Stimulated activated CD4-positive, alpha-beta T cell treated with anti-CD3 and anti-CD28 coated beads, TNF-alpha, amount 100 ng/mL, for 1 hour (primary cell): ENCODE results near the gene PLCB2.

Source experiments
- DNase-seq, 3 donors: peaks; one replicate each; pipeline ENCODE4 v3.0.0-alpha.2; 2020; ENCODE audit warnings: low read depth in 3 of 3, low spot score in 1 of 3

Gene PLCB2, protein sequence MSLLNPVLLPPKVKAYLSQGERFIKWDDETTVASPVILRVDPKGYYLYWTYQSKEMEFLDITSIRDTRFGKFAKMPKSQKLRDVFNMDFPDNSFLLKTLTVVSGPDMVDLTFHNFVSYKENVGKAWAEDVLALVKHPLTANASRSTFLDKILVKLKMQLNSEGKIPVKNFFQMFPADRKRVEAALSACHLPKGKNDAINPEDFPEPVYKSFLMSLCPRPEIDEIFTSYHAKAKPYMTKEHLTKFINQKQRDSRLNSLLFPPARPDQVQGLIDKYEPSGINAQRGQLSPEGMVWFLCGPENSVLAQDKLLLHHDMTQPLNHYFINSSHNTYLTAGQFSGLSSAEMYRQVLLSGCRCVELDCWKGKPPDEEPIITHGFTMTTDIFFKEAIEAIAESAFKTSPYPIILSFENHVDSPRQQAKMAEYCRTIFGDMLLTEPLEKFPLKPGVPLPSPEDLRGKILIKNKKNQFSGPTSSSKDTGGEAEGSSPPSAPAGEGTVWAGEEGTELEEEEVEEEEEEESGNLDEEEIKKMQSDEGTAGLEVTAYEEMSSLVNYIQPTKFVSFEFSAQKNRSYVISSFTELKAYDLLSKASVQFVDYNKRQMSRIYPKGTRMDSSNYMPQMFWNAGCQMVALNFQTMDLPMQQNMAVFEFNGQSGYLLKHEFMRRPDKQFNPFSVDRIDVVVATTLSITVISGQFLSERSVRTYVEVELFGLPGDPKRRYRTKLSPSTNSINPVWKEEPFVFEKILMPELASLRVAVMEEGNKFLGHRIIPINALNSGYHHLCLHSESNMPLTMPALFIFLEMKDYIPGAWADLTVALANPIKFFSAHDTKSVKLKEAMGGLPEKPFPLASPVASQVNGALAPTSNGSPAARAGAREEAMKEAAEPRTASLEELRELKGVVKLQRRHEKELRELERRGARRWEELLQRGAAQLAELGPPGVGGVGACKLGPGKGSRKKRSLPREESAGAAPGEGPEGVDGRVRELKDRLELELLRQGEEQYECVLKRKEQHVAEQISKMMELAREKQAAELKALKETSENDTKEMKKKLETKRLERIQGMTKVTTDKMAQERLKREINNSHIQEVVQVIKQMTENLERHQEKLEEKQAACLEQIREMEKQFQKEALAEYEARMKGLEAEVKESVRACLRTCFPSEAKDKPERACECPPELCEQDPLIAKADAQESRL

DNA sequence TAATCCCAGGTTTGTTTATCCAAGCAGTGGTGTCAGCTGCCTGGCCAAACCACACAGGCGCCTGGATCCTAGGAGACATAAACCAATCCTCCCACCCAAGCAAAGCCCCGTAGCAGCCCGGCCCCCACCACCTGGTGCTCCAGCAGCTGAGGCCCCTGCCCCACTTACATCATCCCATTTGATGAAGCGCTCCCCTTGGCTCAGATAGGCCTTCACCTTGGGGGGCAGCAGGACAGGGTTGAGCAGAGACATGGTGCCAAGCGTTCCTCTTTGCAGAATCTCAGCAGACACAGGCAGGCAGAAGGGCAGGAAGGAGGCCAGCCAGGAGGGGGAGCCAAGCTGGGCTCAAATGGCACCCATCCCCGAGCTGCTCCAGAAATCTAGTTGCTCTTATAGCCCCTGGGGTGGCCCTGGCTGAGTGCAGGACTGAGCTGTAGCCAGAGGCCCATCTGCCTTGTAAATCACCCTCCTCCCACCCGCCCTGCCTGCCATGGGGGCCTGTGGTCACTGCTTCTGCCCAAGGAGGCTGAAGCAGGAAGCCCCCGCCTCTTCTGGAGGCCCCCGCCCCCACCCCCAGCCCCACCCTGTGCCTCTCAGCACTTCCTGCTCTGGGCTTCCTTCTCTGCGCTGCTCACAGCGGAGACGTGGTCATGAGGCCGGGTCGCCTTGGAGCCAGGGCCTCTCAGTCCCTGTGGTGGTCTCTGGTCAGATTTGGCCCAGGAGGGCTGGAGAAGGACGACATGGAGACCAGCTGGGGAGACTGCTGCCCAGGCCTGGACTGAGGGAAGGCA, at the start of gene PLCB2:
Gene PLCB2 (minus strand): TSS at position 515 of the 791 bp plus-strand sequence. CDS start 263 bp downstream, at position 252.
- DNase-seq: peak in 2 of 3 donors; percentile 40 to 44

DNA sequence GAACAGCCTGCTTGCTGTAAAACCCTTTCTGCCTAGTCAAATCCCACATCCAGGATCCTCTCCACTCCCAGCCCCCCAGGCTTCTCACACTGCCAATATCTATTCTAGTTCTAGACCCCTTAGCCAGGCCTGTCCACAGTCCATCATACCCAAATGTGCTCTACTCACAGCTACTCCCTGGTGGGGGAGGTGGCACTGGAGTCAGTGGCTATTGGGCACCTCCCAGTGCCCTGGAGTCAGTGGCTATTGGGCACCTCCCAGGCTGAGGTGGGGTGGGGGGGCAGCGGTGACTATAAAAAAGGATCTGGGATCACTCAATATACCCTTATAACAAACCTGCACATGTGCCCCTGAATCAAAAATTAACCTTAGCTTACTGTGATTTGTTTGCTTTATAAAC, 49.5 kb upstream of the PLCB2 start:
- DNase-seq: no peak

DNA sequence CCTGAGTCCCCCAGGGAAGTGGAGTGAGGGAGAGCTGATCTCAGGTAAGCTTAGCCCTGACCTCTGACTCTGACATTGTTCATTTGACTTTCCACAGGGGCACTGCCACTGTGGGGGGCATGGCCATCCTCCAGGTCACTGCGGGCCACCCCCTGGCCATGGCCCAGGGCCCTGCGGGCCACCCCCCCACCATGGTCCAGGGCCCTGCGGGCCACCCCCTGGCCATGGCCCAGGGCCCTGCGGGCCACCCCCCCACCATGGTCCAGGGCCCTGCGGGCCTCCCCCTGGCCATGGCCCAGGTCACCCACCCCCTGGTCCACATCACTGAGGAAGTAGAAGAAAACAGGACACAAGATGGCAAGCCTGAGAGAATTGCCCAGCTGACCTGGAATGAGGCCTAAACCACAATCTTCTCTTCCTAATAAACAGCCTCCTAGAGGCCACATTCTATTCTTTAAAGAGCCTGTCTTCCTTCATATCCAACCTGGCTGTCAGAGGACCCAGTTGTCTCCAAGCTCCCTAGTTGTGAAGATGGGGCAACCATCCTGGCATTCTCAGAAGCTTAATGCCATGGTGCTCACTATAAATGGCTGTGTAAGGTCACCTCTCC, 48.3 kb upstream of the PLCB2 start:
- DNase-seq: no peak

DNA sequence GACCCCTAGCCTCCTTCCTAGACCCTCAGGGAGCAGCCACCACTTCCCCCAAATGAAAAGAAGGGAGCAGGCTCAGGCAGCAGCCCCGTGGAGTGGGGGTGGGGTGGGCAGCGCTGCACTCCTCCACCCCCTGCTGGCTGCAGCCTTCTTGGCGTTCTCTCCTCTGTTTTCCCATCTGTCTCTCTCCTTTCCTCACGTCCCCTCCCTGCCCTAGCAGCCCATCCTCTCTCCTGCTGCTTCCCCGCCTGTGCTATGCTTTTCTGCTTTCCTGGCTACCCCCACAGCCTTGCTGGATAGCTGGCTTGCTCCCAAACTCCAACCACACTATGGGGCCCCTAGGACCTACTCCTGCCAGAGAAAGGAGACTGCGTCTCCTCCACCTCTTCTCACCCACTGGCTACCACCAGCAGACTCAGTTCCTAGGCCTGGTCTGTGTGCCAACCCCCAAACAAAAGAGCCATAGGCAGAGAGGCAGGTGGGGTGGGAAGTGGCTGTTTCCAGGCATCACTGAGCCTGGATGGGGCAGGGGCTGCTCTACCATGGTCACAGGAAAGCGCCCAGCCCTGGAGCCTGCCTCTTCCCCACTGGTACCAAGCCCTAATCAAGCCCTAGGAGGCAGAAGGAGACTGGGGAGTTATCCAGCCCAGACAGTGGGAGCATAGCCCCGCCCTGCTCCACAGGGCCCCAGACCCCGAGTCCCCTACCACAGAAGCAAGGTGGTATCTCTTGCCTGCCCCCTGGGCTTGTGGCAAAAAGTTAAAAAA, 46.9 kb upstream of the PLCB2 start:
- no peak for DNase-seq

DNA sequence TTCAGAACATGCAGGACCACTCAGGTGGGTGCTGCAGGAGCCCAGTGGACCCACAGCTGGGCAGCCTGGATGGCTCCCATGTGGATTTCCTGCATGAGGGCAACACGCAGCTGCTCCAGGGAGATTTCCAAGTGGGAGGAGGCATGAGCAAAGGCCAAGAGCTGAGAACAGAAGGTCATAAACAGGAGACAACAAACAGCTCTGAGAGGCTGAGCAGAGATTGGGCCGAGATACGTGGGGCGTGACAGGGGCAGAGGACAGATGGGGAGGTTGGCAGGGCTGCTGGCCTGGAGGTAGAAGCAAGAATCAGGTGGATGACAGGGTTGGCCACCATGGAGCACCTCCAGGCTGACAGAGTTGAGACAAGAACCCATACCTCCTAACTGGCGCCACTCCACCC, 46.0 kb upstream of the PLCB2 start:
- no peak for DNase-seq

DNA sequence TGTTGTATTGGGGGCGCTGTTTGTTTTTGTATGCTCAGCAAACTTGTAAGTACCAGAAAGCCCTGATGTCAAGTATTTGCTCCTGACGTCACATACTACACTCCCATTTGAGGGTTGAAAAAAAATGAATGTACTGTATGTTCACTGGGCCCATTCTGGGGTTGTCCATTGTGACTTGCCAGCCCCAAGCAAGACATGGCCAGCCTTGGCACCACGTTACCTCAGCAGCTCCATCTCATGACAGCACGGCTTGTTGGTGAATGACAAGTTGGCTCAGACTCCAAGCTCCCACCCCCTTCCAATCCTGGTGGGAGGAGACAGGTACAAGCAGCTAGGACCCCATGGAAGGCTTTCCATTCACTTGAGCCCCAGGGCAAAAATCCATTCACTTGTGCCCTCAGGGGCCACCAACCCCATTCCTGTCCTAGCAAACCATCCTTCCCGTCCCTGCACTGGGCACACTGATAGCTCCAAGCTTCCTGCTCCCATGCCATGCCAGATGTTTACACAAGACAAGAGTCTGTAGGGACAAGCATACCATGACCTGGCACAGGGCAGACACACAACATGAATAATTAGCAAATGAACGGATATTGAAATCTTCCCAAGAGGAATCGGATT, 44.7 kb upstream of the PLCB2 start:
- DNase-seq: no peak

DNA sequence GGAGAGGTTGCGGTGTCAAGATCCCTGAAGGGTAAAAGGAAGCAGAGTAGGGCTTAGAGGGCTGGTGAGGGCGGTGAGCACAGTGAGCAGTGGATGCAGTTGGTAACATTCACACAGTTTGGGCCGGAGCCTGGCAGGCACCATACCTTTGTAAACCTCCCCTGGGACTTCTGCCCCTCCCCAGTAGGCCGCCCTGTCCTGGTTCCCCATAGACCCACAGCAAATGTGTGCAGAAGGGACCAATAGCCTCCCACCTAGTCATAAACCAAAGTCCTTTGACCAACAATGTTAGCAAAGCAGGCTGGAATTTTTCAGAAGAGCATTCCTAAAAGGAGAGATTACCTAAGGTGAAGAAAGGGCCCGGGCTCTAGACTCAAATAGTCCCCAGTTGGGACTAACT, 41.4 kb upstream of the PLCB2 start:
- DNase-seq: no peak

DNA sequence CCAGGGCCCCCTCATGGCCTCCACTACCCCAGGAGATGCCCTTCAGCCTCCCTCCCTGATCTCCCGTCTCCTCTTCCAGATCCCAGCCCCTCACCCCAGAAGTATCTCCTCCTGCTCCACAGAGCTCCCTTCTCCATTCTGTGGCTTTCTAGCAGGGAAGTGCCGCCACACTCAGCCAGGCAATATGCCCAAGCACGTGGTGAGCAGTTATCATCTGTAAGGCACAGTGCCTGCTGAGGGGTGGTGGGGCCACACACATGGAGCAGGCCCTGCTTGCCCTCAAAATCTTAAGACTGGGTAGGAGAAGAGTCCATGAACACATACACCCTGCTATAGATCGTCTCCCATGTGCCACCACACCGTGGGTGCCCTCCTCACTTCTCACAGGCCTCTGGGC, 40.7 kb upstream of the PLCB2 start:
- DNase-seq: no peak

DNA sequence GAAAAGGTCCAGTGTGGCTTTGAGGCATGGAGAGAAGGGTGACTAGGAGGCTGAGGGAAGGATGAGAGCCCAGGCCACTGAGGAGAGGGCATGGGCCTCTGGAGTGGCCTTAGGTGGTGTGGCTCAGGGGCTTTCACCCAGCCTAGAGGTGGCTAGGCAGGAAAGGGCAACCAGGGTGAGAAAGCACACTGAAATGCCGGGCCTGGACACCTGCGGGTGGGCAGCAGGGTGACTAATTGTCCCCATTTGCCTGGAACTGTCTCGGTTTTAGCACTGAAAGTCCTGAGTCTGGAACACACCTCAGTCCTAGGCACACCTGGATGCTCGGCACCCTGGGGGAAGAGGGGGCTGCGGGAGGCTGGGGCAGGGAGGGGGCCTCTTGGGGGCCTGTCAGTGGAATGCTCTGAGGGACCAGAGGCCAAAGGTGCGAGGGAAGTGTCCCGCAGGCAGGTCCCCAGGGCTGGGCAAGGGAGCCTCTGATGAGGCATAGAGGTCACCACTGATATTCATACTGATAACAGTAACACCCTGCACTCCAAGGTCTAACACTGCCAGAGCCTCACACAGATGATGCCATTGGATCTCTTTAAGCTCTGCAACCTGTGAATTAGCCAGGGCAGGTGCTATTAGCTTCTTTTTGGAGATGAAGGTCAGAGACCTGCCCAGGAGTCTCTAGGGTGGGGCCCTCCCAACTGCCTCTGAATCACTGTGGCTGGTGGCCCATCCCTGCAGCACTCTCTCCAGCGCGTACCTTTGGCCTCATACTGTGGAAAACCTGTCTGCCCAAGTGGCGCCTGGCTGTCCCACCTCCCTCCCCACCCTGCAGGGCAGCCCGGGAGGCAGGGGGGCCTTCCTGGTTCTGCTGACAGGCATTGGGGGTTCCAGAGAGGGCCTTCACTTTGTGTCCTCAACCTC, 40.1 kb upstream of the PLCB2 start:
- DNase-seq: no peak

DNA sequence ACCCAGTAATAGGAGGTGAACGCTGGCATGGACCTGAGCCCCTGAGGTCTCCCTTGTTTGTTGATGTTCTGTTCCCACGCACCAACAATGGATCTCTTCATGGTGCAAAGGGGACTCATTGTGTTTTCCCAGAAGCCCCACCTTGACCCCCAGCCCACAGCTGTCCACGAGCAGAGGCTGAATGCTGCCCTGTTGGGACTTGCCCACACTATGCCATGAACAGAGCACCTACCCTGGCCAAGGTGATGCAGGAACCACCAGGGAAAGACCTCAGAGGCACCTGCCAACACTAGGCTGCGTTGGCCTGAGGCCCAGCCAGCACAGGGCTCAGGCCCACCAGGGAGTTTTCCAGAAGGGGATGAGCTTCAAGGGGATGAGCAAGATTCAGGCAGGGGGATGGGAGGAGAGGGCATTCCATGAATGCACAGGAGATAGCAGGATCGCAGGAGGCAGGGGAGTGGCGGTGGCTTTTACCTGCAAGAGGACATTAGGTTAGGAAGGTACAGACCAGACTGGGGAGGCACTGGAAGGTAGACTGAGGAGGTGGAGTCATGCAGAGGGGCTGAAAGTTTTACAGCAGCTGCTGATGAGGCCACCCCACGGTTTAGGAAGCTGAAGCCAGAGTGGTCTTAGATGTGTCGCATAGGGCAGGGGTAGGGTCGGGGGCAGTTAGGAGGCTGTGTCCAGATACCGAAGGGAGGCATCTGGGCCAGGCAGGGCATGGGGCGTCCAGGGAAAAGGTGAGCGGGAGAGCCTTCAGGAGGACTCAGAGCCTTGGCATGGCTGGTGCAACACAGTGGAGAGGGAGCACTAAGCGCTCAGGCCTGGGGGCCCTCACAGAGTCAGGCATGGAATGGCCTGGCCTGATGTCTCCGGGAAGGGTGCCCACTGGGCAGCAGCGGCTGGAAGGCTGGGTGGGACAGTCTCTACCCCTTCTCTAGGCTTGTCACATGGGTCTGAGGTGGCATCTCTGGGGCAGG, 39.1 kb upstream of the PLCB2 start:
- no peak for DNase-seq

DNA sequence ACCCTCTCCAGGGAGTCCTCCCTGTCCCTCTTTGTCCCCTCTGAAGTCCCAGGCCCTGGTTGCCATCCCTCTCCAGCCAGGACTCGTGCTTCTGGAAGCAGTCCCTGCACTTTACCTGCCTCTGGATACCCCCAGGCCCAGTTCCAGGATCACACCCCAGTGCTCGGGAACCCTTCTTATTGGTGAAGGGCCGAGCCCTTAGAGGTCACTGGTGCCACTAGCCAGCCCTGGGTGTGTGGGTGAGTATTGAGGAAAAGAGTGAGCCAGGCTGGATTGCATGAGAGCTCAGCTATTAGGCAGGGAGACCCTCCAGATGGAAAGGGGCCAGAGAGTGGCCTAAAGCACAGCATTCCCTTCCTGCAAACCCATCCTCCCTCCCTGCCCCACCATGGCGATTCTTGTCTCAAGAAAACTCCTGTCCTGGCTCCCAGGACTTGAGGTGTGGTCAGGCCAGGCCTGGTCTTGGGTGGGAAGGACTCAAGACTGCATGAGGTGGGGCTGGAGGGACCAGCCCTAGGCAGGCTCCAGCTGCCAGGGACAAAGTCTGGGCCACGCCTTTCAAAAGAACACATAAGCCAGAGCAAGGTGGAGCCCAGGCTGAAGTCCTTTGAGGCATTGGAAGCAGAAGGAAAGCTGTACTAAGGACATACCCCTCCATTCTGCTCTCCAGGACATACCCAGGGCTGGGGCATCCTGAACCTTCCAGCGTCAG, 38.3 kb upstream of the PLCB2 start:
- no peak for DNase-seq

DNA sequence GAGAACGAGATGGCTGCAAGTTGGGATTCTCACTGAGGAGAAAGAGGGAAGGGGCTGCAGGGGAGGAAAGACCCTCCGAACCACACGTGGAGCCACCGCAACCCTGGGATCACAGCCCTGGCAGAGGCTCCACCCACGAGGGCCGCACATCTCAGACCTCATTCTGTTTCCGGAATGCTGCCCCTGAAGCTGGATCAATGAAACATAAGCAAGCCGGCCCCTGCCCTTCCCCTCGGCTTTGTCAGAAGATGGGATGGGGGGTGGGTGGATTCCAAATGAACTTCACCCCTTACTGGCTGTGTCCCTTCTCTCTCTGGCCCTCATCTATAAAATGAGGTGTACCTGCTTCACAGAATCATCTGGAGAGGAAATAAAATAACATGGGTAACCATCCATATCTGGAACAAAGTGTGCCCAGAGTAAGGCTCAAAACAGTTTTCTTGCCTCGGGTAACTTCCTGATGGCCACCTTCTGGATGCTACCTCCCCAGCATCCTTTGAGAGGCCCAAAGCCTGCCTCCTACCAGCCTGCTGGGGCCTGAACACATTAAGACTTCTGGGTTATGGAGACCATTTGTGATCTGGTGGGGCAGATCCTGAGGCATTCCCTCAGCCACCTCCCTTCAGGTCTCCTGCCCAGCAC, 37.6 kb upstream of the PLCB2 start:
- DNase-seq: no peak

DNA sequence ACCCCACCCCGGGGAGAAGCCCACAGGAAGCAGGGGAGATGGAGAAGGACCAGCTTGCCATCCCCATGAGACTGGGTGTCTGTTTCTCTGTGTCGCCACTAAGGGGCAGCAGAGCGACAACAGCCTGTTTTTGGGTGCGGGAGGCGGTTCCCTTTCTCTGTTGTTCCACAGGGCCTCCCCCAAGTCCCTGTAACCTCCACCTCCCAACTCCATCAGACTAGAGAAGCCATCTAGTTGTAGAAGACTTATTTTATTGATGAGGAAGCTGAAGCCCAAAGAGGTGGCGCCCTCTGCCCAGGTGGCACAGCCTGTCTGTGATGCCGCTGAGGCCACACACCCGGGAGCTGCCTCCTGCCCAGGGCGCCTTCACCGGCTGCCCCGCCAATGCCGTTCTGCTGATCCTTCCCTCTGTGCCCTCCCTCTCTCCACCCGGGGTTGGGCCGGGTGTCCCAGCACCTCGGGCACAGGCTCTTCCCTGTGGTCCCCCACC, 36.9 kb upstream of the PLCB2 start:
- DNase-seq: peak in 1 of 3 donors; percentile 49

DNA sequence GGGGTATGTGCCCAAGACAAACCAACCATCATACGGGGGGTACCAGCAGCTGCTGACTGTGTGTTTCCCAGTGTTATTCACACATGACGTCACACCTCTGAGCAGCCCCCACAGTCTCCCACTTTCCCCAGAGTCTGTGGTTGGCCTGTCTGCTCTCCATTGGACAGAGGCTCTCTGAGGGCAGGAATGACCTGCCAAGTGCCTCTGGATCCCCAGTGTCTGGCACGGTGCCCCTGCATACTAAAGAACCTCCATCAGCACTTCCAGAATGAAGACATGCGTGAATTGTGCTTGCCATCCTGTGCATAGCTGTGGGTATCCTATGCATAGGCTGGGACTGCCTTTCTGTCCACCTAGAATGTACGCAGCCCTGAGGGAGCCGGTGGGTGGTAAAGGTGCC, 36.5 kb upstream of the PLCB2 start:
- no peak for DNase-seq

DNA sequence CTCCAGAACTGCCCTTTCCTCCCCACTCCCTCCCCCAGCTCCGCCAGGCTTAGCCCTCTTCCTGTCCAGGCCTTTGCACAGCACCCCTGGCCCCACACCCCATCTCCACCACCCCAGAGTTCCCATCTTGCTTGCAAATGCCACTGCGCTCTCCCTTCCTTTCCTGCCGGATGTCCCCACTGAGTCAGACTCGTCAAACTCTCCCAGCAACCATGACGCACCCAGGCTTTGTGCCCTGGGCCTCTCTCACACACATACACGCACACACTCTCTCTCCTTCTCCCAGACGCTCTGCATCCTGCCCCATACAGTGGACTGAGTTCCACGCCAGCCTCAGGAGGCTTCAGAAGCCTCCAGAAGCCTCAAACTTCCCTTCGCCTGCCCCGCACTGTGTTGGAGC, 35.8 kb upstream of the PLCB2 start:
- DNase-seq: no peak
